ENCODE data around the gene MAP3K7CL.

The MAP3K7CL gene

DNA sequence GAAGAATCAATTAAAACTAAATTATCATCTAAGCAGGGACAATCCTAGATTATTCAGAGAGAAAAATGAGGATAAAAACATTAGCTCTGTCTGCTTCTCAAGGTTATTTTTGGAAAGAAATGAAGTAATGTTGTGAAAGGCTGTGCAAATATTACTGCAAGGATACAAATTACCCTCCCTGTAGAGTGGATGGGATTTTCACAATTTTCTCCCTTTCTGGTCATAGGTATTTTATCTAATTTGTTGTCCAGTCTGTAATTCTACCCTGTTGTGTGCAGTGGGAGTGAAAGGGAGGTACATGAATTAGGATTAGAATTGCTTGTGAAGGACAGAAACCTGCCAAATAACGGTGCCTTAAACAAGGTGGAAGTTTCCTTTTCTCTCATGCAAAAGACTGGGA, 54.7 kb downstream of the MAP3K7CL start:
- no peaks in the 10 kb centered on the region for H3K36me3 Mint-ChIP-seq

DNA sequence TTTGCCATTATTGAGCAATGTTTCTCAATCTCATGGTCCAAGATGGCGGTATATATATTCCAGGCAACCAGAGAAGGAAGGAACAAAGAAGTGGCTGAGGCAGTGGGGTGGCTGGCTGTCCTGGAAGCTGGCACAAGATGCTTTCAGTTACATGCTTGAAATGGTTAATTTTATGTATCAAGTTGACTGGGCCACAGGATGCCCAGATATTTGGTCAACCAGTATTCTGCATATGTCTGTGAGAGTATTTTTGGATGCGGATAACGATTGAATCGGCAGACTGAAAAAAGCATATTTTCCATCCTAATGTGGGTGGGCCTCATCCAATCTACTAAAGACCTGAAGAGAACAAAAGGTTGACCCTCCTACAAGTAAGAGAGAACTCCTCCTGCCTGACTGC, 55.2 kb downstream of the MAP3K7CL start:
- Mint-ChIP-seq H3K27me3 (no peaks in the 10 kb centered on the region), H3K4me3 (no peak overlapping the region), H3K9me3 (no peaks in the 10 kb centered on the region), H3K4me1 (peaks cover 16% of the 10 kb centered on the region), H3K36me3 (no peaks in the 10 kb centered on the region), H3K27ac (no peak overlapping the region)
- DNase-seq (ENCODE audit: low spot score in 2 of 2), result no peak
- ATAC-seq (ENCODE audit: low read depth), result no peak

More for the DNA sequence above, 54.7 kb downstream of the MAP3K7CL start:
- H3K27ac Mint-ChIP-seq, result no peak overlapping the region
- H3K27me3 Mint-ChIP-seq, result no peaks in the 10 kb centered on the region
- ATAC-seq (ENCODE audit: low read depth) (no peak), DNase-seq (ENCODE audit: low spot score in 2 of 2) (no peak)
- peaks cover 16% of the 10 kb centered on the region for H3K4me1 Mint-ChIP-seq
- H3K4me3 Mint-ChIP-seq, result no peak overlapping the region
- H3K9me3 Mint-ChIP-seq, result no peaks in the 10 kb centered on the region

DNA sequence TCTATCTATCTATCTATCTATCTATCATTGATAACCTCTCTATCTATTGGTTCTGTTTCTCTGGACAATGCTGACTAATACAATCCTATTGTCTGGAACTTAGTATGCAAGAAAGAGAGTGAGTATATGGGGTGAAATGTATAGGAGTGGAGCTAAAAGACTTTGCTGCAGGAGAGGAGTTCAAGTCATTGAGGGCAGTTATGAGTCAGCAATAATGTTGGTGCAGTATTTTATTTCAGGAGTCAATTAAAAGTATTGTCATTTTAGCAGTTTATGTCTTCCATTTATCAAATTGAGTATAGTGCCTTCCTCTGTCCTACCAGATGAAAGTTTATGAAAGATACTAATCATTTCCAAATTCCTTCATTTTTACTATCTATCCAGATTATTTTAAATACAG, 55.8 kb downstream of the MAP3K7CL start:
- no peak overlapping the region for H3K4me3 Mint-ChIP-seq
- no peak for ATAC-seq (ENCODE audit: low read depth)
- DNase-seq (ENCODE audit: low spot score in 2 of 2), result no peak
- H3K4me1 Mint-ChIP-seq, result peaks cover 16% of the 10 kb centered on the region
- no peaks in the 10 kb centered on the region for H3K9me3 Mint-ChIP-seq
- H3K27me3 Mint-ChIP-seq, result no peaks in the 10 kb centered on the region
- H3K36me3 Mint-ChIP-seq, result no peaks in the 10 kb centered on the region
- H3K27ac Mint-ChIP-seq, result no peak overlapping the region

DNA sequence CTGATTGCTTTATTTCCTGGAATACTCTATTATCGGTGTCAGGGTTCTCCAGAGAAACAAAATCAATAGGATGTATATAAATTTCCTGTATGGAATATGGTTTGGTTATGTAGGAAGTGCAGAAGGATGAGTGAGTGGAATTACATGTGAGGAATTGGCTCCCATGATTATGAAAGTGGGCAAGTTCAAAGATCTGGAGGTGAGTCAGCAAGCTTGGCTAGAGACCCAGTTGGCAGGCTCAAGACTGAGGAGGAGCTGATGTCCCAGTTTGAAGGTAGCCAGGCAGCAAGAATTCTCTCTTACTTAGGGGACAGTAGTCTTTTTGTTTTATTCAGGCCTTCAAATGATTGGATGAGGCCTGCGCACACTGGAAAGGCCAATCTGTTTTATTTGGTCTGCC, 57.5 kb downstream of the MAP3K7CL start:
- H3K4me1 Mint-ChIP-seq, result peaks cover 8% of the 10 kb centered on the region
- ATAC-seq (ENCODE audit: low read depth) (no peak), DNase-seq (ENCODE audit: low spot score in 2 of 2) (no peak)
- no peaks in the 10 kb centered on the region for H3K36me3 Mint-ChIP-seq
- H3K27me3 Mint-ChIP-seq, result no peaks in the 10 kb centered on the region
- no peak overlapping the region for H3K4me3 Mint-ChIP-seq
- no peaks in the 10 kb centered on the region for H3K9me3 Mint-ChIP-seq
- no peak overlapping the region for H3K27ac Mint-ChIP-seq

DNA sequence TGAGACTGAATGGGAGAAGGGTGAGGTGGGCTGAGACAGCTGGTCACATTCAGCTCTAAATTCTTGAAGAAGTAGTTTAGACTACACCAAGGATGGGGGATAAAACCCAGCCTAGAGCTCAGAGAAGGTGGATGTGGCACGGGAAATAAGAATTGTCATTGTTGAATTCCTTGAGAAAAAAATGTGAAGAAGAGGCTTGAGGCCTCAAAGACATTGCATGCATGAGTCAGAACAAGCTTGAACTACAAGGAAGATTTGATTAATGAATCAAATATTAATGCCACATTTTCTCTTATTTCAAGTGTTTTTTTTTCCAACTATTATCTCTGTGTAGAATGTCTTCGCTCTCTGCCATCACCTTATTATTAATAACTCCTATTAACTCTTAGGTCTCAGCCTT, 58.9 kb downstream of the MAP3K7CL start:
- Mint-ChIP-seq H3K36me3 (no peaks in the 10 kb centered on the region), H3K4me3 (no peak overlapping the region), H3K9me3 (no peaks in the 10 kb centered on the region), H3K27me3 (no peaks in the 10 kb centered on the region), H3K27ac (no peak overlapping the region), H3K4me1 (no peaks in the 10 kb centered on the region)
- ATAC-seq (ENCODE audit: low read depth), result no peak
- no peak for DNase-seq (ENCODE audit: low spot score in 2 of 2)

DNA sequence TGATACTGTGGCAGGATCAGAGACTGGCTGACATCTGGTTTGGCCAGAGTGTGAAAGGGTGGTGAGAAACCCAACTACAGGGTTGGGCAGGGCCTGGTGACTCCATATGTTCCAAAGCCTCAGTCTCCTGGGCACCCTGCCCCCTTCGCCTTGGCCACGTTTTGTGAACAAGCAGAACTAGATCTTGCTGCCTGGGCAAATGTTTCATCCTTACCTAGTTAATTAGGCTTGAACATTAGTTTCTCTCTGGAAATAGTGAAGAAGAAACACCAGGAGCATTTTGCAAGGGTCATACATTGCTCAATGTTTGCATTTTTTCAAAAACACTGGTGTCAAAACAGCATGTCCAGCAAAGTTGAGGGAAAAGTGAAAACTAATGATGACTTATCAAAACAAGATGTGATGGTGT, 60.5 kb downstream of the MAP3K7CL start:
- ATAC-seq (ENCODE audit: low read depth), result no peak
- no peaks in the 10 kb centered on the region for H3K36me3 Mint-ChIP-seq
- no peaks in the 10 kb centered on the region for H3K9me3 Mint-ChIP-seq
- H3K27ac Mint-ChIP-seq, result no peak overlapping the region
- no peaks in the 10 kb centered on the region for H3K27me3 Mint-ChIP-seq
- DNase-seq (ENCODE audit: low spot score in 2 of 2), result no peak
- no peak overlapping the region for H3K4me3 Mint-ChIP-seq
- peaks cover 3% of the 10 kb centered on the region for H3K4me1 Mint-ChIP-seq

GRCh38 chr21:29193072-29193471, 62.6 kb downstream of the MAP3K7CL start:
- peak overlapping the region; percentile 21 for H3K4me3 Mint-ChIP-seq
- H3K27me3 Mint-ChIP-seq, result no peaks in the 10 kb centered on the region
- H3K36me3 Mint-ChIP-seq, result peaks cover 5% of the 10 kb centered on the region
- peaks cover 6% of the 10 kb centered on the region for H3K9me3 Mint-ChIP-seq
- no peak overlapping the region for H3K27ac Mint-ChIP-seq
- H3K4me1 Mint-ChIP-seq, result peaks cover 14% of the 10 kb centered on the region
- no peak for ATAC-seq (ENCODE audit: low read depth)
- no peak for DNase-seq (ENCODE audit: low spot score in 2 of 2)

DNA sequence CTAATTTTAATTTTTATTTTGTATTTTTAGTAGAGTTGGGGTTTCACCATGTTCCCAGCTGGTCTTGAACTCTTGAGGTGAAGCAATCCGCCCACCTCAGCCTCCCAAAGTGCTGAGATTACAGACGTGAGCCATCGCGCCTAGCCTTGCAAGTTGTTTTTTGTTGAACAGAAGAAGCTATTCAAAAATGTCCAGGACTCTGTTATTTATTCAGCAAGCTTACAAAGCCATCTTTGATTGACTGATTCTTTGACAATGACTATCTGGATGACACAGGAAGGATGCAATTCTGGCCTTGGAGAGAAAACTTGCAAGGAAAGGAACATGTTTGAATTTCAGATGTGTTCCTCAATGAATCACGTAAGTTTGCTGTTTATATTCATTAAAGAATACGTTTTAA, 63.5 kb downstream of the MAP3K7CL start:
- peaks cover 14% of the 10 kb centered on the region for H3K4me1 Mint-ChIP-seq
- H3K27ac Mint-ChIP-seq, result no peak overlapping the region
- no peak overlapping the region for H3K4me3 Mint-ChIP-seq
- H3K9me3 Mint-ChIP-seq, result peaks cover 6% of the 10 kb centered on the region
- ATAC-seq (ENCODE audit: low read depth), result no peak
- no peaks in the 10 kb centered on the region for H3K27me3 Mint-ChIP-seq
- no peak for DNase-seq (ENCODE audit: low spot score in 2 of 2)
- peaks cover 5% of the 10 kb centered on the region for H3K36me3 Mint-ChIP-seq

- H3K4me1 Mint-ChIP-seq, result peaks cover 14% of the 10 kb centered on the region
- ATAC-seq (ENCODE audit: low read depth) (no peak), DNase-seq (ENCODE audit: low spot score in 2 of 2) (no peak)
- H3K9me3 Mint-ChIP-seq, result peaks cover 9% of the 10 kb centered on the region
- H3K27ac Mint-ChIP-seq, result peak overlapping the region; percentile 99
- no peaks in the 10 kb centered on the region for H3K27me3 Mint-ChIP-seq
- H3K4me3 Mint-ChIP-seq, result no peak overlapping the region
- H3K36me3 Mint-ChIP-seq, result peaks cover 8% of the 10 kb centered on the region
Observed at GRCh38 chr21:29194342-29194741, 63.9 kb downstream of the MAP3K7CL start.

- Mint-ChIP-seq H3K27me3 (no peaks in the 10 kb centered on the region), H3K36me3 (peaks cover 9% of the 10 kb centered on the region), H3K9me3 (peaks cover 9% of the 10 kb centered on the region), H3K4me3 (peak overlapping the region; percentile 2), H3K4me1 (peaks cover 14% of the 10 kb centered on the region), H3K27ac (peak overlapping the region; percentile 99)
- no peak for DNase-seq (ENCODE audit: low spot score in 2 of 2)
- no peak for ATAC-seq (ENCODE audit: low read depth)
Observed at GRCh38 chr21:29194847-29195246, 64.4 kb downstream of the MAP3K7CL start.

DNA sequence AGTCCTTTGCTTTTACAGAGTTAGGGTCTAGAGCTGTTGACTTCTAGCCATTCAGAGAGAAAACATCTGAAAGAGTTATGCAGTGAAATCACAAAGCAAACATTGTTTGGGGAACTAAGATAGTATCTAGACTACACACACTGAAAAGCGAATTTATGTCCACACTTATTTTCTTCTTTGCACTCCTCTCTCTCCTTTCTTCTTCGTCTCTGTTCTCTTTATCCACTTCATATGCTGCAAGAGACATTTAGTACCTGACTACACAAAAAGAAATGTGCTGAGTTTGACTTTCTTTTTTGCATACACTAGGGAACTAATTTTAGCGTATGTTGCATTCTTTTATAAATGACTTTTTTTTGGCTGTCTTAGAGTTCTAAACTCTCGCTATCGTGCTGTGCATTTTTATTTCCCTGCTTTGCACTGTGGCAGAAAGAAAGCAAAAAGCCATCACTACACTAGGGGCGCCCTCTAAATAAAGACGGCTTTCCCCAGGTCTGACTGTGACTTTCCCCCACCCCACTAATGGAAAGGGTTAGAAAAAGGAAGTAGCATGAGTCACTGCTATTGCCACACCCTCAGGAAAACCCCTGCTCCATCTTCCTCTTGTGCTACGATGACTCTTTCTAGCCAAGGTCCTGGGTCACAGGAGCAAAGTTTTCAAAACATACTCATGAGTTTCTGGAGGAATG, 65.7 kb downstream of the MAP3K7CL start:
- peaks cover 11% of the 10 kb centered on the region for H3K36me3 Mint-ChIP-seq
- DNase-seq (ENCODE audit: low spot score in 2 of 2) (peak; percentile 52 to 82), ATAC-seq (ENCODE audit: low read depth) (peak; percentile 98)
- H3K4me1 Mint-ChIP-seq, result peaks cover 14% of the 10 kb centered on the region
- peak overlapping the region; percentile 84 for H3K4me3 Mint-ChIP-seq
- H3K27me3 Mint-ChIP-seq, result no peaks in the 10 kb centered on the region
- peak overlapping the region; percentile 99 for H3K27ac Mint-ChIP-seq
- H3K9me3 Mint-ChIP-seq, result peaks cover 12% of the 10 kb centered on the region

DNA sequence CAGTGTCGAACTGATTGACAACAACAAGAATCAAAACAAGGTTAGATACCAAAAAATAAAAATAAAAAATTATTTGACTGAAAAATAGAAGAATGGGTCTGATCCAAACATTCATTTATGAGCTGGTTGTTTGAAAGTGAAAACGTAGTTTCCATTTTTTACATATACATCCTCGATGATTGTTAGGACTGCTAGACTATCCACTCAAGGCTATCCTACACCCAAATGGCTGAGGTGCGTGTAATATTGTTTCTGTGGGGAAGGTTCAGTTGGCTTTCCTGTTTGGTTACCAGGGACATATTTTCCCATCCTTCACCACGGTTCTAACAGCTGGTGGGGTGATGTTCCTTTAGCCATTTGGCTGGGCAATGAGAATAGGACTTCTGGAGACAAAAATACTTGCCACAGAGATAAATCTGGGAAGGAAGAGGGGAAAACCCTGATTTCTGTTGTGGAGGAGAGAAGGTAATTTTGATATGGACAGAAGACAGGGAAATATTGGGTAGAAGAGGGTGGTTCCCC, 66.3 kb downstream of the MAP3K7CL start:
- Mint-ChIP-seq H3K4me1 (peaks cover 14% of the 10 kb centered on the region), H3K4me3 (peak overlapping the region; percentile 84), H3K27ac (peak overlapping the region; percentile 99), H3K9me3 (peaks cover 16% of the 10 kb centered on the region), H3K27me3 (no peaks in the 10 kb centered on the region), H3K36me3 (peaks cover 11% of the 10 kb centered on the region)
- ATAC-seq (ENCODE audit: low read depth) (peak; percentile 26), DNase-seq (ENCODE audit: low spot score in 2 of 2) (peak in 1 of 2 donors; percentile 21)

DNA sequence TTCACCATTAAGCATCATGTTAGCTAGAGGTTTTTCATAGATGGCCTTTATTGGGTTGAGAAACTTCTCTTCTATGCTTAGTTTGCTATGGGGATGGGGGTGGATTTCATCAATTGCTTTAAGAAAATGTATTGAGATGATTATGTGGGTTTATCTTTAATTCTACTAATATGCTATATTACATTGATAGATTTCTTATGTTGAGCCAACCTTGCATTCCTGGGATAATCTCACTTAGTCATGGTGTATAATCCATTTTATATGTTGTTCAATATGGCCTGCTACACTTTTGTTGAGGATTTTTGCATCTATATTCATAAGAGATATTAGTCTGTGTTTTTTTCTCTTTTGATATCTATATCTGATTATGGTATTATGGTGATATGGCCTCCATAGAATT, 70.7 kb downstream of the MAP3K7CL start:
- Mint-ChIP-seq H3K4me1 (peaks cover 9% of the 10 kb centered on the region), H3K4me3 (no peak overlapping the region), H3K36me3 (peaks cover 11% of the 10 kb centered on the region), H3K9me3 (peaks cover 16% of the 10 kb centered on the region), H3K27me3 (no peaks in the 10 kb centered on the region), H3K27ac (no peak overlapping the region)
- DNase-seq (ENCODE audit: low spot score in 2 of 2), result no peak
- ATAC-seq (ENCODE audit: low read depth), result no peak

- Mint-ChIP-seq H3K27me3 (no peaks in the 10 kb centered on the region), H3K36me3 (peaks cover 3% of the 10 kb centered on the region), H3K4me1 (no peaks in the 10 kb centered on the region), H3K9me3 (peaks cover 6% of the 10 kb centered on the region), H3K4me3 (no peak overlapping the region), H3K27ac (no peak overlapping the region)
- ATAC-seq (ENCODE audit: low read depth) (no peak), DNase-seq (ENCODE audit: low spot score in 2 of 2) (no peak)
Observed at GRCh38 chr21:29205009-29205408, 74.6 kb downstream of the MAP3K7CL start.

- H3K27me3 Mint-ChIP-seq, result no peaks in the 10 kb centered on the region
- ATAC-seq (ENCODE audit: low read depth) (no peak), DNase-seq (ENCODE audit: low spot score in 2 of 2) (no peak)
- H3K27ac Mint-ChIP-seq, result no peak overlapping the region
- H3K4me1 Mint-ChIP-seq, result no peaks in the 10 kb centered on the region
- peaks cover 7% of the 10 kb centered on the region for H3K9me3 Mint-ChIP-seq
- H3K4me3 Mint-ChIP-seq, result no peak overlapping the region
- peaks cover 2% of the 10 kb centered on the region for H3K36me3 Mint-ChIP-seq
Observed at GRCh38 chr21:29205988-29206387, 75.5 kb downstream of the MAP3K7CL start.

All from memory B cell (primary cell).